PC-3 (cell line): ENCODE results near the gene YJU2. TPM values are rescaled to one million over a fixed set of nuclear protein-coding genes. Genes with fewer than 3 reads are reported as not detected.

ENCODE experiments used
- ATAC-seq: fragments of 200-7000 bp; cut with Tn5 transposase; 2 replicates; pipeline ENCODE4 v1.9.1; 2020; ENCODE audit warnings: mild to moderate bottlenecking, moderate library complexity
- BruUV-seq: library from RNA; stranded (reverse); fragments of 400-500 nt; replicated peaks from 2 replicates; lab custom pipeline; 2021; lab: Mats Ljungman, UMichigan
- CTCF ChIA-PET: fragments of 300-600 bp; sonication (Branson Sonifier 250); formaldehyde crosslinking; loops from one replicate; lab custom pipeline; 2022; ENCODE audit warnings: antibody characterized with exemption; lab: Charles Lee
- POLR2A ChIA-PET: fragments of 300-600 bp; sonication (Branson Sonifier 250); formaldehyde crosslinking; loops from one replicate; lab custom pipeline; 2022; ENCODE audit warnings: antibody characterized with exemption; ENCODE audit not compliant: unreplicated experiment; lab: Charles Lee
- DNase-seq: peaks from one replicate; pipeline ENCODE4 v3.0.0-alpha.2; 2015
- H2AFZ ChIP-seq: fragments of 300-600 bp; sonication (generic); 2 replicates; pipeline ENCODE4 v1.6.0; 2016; ENCODE audit warnings: antibody characterized with exemption, low read length
- H3F3A ChIP-seq: fragments of 300-600 bp; sonication (generic); one replicate; pipeline ENCODE4 v1.6.0; 2017; ENCODE audit warnings: antibody characterized with exemption, low read length, control low read depth, mild to moderate bottlenecking; ENCODE audit not compliant: unreplicated experiment
- H3K27ac ChIP-seq: fragments of 300-600 bp; sonication (generic); 2 replicates; pipeline ENCODE4 v1.5.1; 2016; ENCODE audit warnings: mild to moderate bottlenecking, low read length
- H3K27me3 ChIP-seq: fragments of 300-600 bp; sonication (generic); 2 replicates; pipeline ENCODE4 v1.6.1; 2016; ENCODE audit warnings: low read length, mixed read lengths
- H3K36me3 ChIP-seq: fragments of 300-600 bp; sonication (generic); 2 replicates; pipeline ENCODE4 v1.6.1; 2016; ENCODE audit warnings: low read depth, mixed run types, low read length, mixed read lengths
- H3K4me1 ChIP-seq: fragments of 300-600 bp; sonication (generic); 2 replicates; pipeline ENCODE4 v1.5.1; 2016; ENCODE audit warnings: low read length; ENCODE audit not compliant: insufficient read depth
- H3K4me2 ChIP-seq: fragments of 300-600 bp; sonication (generic); 2 replicates; pipeline ENCODE4 v1.6.0; 2016; ENCODE audit warnings: low read length
- H3K4me3 ChIP-seq: fragments of 300-600 bp; sonication (generic); 2 replicates; pipeline ENCODE4 v1.5.1; 2016; ENCODE audit warnings: mild to moderate bottlenecking, low read length, mixed read lengths
- H3K79me2 ChIP-seq: fragments of 300-600 bp; sonication (generic); 2 replicates; pipeline ENCODE4 v1.6.1; 2017; ENCODE audit warnings: low read length, mixed read lengths
- H3K9ac ChIP-seq: fragments of 300-600 bp; sonication (generic); 2 replicates; pipeline ENCODE4 v1.6.0; 2016; ENCODE audit warnings: mild to moderate bottlenecking, low read length
- H3K9me2 ChIP-seq: fragments of 300-600 bp; sonication (generic); replicated peaks from 2 replicates; pipeline ENCODE4 v1.6.1; 2016; ENCODE audit warnings: mixed run types, low read length, mixed read lengths
- H3K9me3 ChIP-seq: fragments of 300-600 bp; sonication (generic); 2 replicates; pipeline ENCODE4 v1.6.1; 2016; ENCODE audit warnings: low read length, mixed read lengths
- H4K20me1 ChIP-seq: fragments of 300-600 bp; sonication (generic); 2 replicates; pipeline ENCODE4 v1.6.1; 2016; ENCODE audit warnings: low read length, mixed read lengths
- EZH2 ChIP-seq: fragments of 300-600 bp; sonication (generic); IDR thresholded peaks from one replicate; pipeline ENCODE4 v1.6.1; 2017; ENCODE audit warnings: antibody characterized with exemption, mild to moderate bottlenecking, low read length; ENCODE audit not compliant: unreplicated experiment
- EZH2phosphoT487 ChIP-seq: fragments of 300-600 bp; sonication (generic); IDR thresholded peaks from 2 replicates; pipeline ENCODE4 v1.6.1; 2018; ENCODE audit warnings: mild to moderate bottlenecking, antibody characterized with exemption, low read length, borderline replicate concordance
- intact Hi-C: fragments of 100-400 bp; cut with micrococcal nuclease; formaldehyde crosslinking; loops from 2 replicates; pipeline ENCODE4 v1.9.0; 2023
- total RNA-seq: library from RNA; depleted of rRNA; stranded (reverse); fragments of >200 nt; gene quantifications from 2 replicates; pipeline ENCODE4 v1.2.3, GENCODE V29; 2014
- TF ChIP-seq, protein P1 (sequence below): fragments of 300-600 bp; sonication (generic); conservative IDR thresholded peaks from 2 replicates; pipeline ENCODE4 v1.5.1; 2017; ENCODE audit warnings: antibody characterized with exemption, low read depth, mild to moderate bottlenecking, low read length

YJU2 gene
- total RNA-seq, 1 experiment from 2014 or later = 33.1 TPM

DNA sequence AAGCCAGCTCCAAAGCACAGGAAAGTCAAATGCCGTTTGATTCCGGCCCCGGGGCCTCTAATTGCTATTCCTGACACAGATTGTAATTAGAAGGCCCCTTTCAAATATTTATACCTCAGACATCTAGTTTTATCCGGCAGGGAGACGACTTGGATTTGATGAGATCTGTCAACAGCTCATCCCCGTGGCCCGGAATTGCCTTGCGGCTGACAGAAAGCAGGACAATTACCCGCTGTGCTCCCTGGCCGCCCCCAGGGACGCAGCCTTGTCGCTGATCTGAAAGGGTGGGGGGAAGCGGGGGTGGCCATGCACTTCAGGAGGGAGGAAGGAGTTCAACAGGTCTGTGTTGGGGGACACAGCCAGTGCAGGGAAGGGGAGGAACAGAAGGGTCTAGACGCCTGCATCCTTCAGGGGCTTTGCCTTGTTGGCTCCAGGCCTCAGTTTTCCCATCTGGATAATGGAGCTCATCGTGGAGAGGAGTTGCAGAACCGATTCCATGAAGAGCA lies 30.4 kb downstream of the YJU2 start:
- H3K79me2 ChIP-seq = no peaks in the 10 kb centered on the region

GRCh38 chr19:4278010-4278409 lies 31.1 kb downstream of the YJU2 start:
- intact Hi-C loops = no loop called here
- POLR2A ChIA-PET = no interaction called here
- H3K9me2 ChIP-seq = no peaks in the 10 kb centered on the region
- no peaks in the 10 kb centered on the region for H3F3A ChIP-seq
- no peaks in the 10 kb centered on the region for H3K79me2 ChIP-seq
- no peaks in the 10 kb centered on the region for H3K36me3 ChIP-seq
- DNase-seq (no peak), ATAC-seq (no peak)
- H3K4me3 ChIP-seq = no peak overlapping the region
- H3K4me2 ChIP-seq = no peak overlapping the region
- H3K9ac ChIP-seq = no peak overlapping the region
- no peaks in the 10 kb centered on the region for H3K4me1 ChIP-seq
- CTCF ChIA-PET = interaction anchor here (0.6 kb wide), 1 partner anchor 290 kb away, joined by 21 read pairs; no protein-coding TSS in a partner anchor
- H3K27ac ChIP-seq = no peak overlapping the region
- H2AFZ ChIP-seq = no peak overlapping the region
- H3K9me3 ChIP-seq = no peaks in the 10 kb centered on the region
- H3K27me3 ChIP-seq = peaks cover 9% of the 10 kb centered on the region
- BruUV-seq = no TSS peak
- H4K20me1 ChIP-seq = no peaks in the 10 kb centered on the region
- no peak for TF ChIP-seq EZH2phosphoT487
- TF ChIP-seq EZH2 = no peak
- TF ChIP-seq, protein P1, sequence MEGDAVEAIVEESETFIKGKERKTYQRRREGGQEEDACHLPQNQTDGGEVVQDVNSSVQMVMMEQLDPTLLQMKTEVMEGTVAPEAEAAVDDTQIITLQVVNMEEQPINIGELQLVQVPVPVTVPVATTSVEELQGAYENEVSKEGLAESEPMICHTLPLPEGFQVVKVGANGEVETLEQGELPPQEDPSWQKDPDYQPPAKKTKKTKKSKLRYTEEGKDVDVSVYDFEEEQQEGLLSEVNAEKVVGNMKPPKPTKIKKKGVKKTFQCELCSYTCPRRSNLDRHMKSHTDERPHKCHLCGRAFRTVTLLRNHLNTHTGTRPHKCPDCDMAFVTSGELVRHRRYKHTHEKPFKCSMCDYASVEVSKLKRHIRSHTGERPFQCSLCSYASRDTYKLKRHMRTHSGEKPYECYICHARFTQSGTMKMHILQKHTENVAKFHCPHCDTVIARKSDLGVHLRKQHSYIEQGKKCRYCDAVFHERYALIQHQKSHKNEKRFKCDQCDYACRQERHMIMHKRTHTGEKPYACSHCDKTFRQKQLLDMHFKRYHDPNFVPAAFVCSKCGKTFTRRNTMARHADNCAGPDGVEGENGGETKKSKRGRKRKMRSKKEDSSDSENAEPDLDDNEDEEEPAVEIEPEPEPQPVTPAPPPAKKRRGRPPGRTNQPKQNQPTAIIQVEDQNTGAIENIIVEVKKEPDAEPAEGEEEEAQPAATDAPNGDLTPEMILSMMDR = no peak

More for the DNA sequence above, 30.4 kb downstream of the YJU2 start:
- Histone ChIP-seq H4K20me1 (no peaks in the 10 kb centered on the region), H3K4me1 (no peaks in the 10 kb centered on the region), H3K9me3 (no peaks in the 10 kb centered on the region), H2AFZ (no peak overlapping the region), H3K27me3 (peaks cover 9% of the 10 kb centered on the region), H3K4me2 (no peak overlapping the region), H3K9ac (no peak overlapping the region), H3K27ac (no peak overlapping the region), H3K36me3 (no peaks in the 10 kb centered on the region), H3K4me3 (no peak overlapping the region), H3F3A (no peaks in the 10 kb centered on the region), H3K9me2 (no peaks in the 10 kb centered on the region)
- no TSS peak for BruUV-seq
- TF ChIP-seq EZH2 = no peak
- TF ChIP-seq, protein P1 = no peak
- no peak for TF ChIP-seq EZH2phosphoT487
- CTCF ChIA-PET = interaction anchor here (0.6 kb wide), 1 partner anchor 289 kb away, joined by 21 read pairs; no protein-coding TSS in a partner anchor
- intact Hi-C loops = no loop called here
- no peak for DNase-seq
- no peak for ATAC-seq
- POLR2A ChIA-PET = no interaction called here

- no peaks in the 10 kb centered on the region for H4K20me1 ChIP-seq
- H3K9me2 ChIP-seq = no peaks in the 10 kb centered on the region
- no peaks in the 10 kb centered on the region for H3F3A ChIP-seq
- H3K4me1 ChIP-seq = no peaks in the 10 kb centered on the region
- H3K9ac ChIP-seq = no peak within 1 kb of the TSS
- ChIA-PET CTCF (no interaction called here), POLR2A (no interaction called here)
- no peak for DNase-seq
- H3K27me3 ChIP-seq = peaks cover 9% of the 10 kb centered on the region
- H3K4me2 ChIP-seq = no peak within 1 kb of the TSS
- TF ChIP-seq EZH2phosphoT487 = no peak
- TF ChIP-seq EZH2 = no peak
- TF ChIP-seq, protein P1 = no peak
- H3K79me2 ChIP-seq = no peaks in the 10 kb centered on the region
- no peak within 1 kb of the TSS for H3K27ac ChIP-seq
- intact Hi-C loops = no loop called here
- no peaks in the 10 kb centered on the region for H3K9me3 ChIP-seq
- H3K4me3 ChIP-seq = no peak within 1 kb of the TSS
- no peak for ATAC-seq
- no peak within 1 kb of the TSS for H2AFZ ChIP-seq
- H3K36me3 ChIP-seq = no peaks in the 10 kb centered on the region
- no TSS peak for BruUV-seq
These were observed 31.8 kb downstream of the YJU2 start, which contains the start of gene SHD for GRCh38 chr19:4278419-4279266. Gene SHD, plus strand, starts transcription at chr19:4279266. Its CDS starts 798 bp downstream, at chr19:4280064.
